ENCODE results near the gene GPRC5D.

Gene GPRC5D

GRCh38 chr12:12979126-12979525 is 27.2 kb upstream of the GPRC5D start:
- DNase-seq: no peak

GRCh38 chr12:12977231-12977630 is 25.3 kb upstream of the GPRC5D start:
- no peak for DNase-seq

GRCh38 chr12:12976366-12976765 is 24.4 kb upstream of the GPRC5D start:
- no peak for DNase-seq

- DNase-seq: peak; percentile 57
Observed at GRCh38 chr12:12975322-12976077, 23.5 kb upstream of the GPRC5D start.

- DNase-seq: no peak
Observed at GRCh38 chr12:12974211-12974610, 22.2 kb upstream of the GPRC5D start.

- no peak for DNase-seq
Observed at GRCh38 chr12:12973019-12973418, 21.0 kb upstream of the GPRC5D start.

GRCh38 chr12:12965836-12966235 is 13.9 kb upstream of the GPRC5D start:
- no peak for DNase-seq

- peak; percentile 51 for DNase-seq
Observed at GRCh38 chr12:12964255-12964654, 12.3 kb upstream of the GPRC5D start.

GRCh38 chr12:12960639-12961209 is 8.8 kb upstream of the GPRC5D start:
- no peak for DNase-seq

GRCh38 chr12:12958886-12959285 is 6.9 kb upstream of the GPRC5D start:
- DNase-seq: peak; percentile 56

GRCh38 chr12:12954878-12955625 is 3.1 kb upstream of the GPRC5D start:
- DNase-seq: no peak

- DNase-seq: no peak
Observed at GRCh38 chr12:12954356-12954755, 2.4 kb upstream of the GPRC5D start.

GRCh38 chr12:12951504-12951903 is 466 bp downstream of the GPRC5D start:
- no peak for DNase-seq

GRCh38 chr12:12947902-12948301 is 4.1 kb downstream of the GPRC5D start:
- DNase-seq: no peak

- DNase-seq: no peak
Observed at GRCh38 chr12:12946686-12947355, 5.1 kb downstream of the GPRC5D start.

- no peak for DNase-seq
Observed at GRCh38 chr12:12945591-12945990, 6.4 kb downstream of the GPRC5D start.

- no peak for DNase-seq
Observed at GRCh38 chr12:12943586-12944260, 8.2 kb downstream of the GPRC5D start.

- no peak for DNase-seq
Observed at GRCh38 chr12:12941450-12942350, 10.3 kb downstream of the GPRC5D start.

- no peak for DNase-seq
Observed at GRCh38 chr12:12939888-12940287, 12.1 kb downstream of the GPRC5D start.

- no peak for DNase-seq
Observed at GRCh38 chr12:12938541-12938940, 13.4 kb downstream of the GPRC5D start.

GRCh38 chr12:12936983-12937491 is 14.9 kb downstream of the GPRC5D start:
- no peak for DNase-seq

- DNase-seq: no peak
Observed at GRCh38 chr12:12934556-12934955, 17.4 kb downstream of the GPRC5D start.
